HG03060 (cell line): ENCODE measurements around the gene TBXAS1.
"Not testable (repeated sequence)": the region's sequence is repeated elsewhere in the genome, so short reads cannot be mapped to it uniquely, and the experiment has no call there.

Source experiments
- ATAC-seq: cut with Tn5 transposase; IDR thresholded peaks from one replicate; pipeline ENCODE4 v1.9.1; 2021; ENCODE audit warnings: low read depth, moderate number of reproducible peaks; ENCODE audit not compliant: unreplicated experiment

The TBXAS1 gene

GRCh38 chr7:139885511-139885910, 56.4 kb downstream of the TBXAS1 start:
- no peak for ATAC-seq

GRCh38 chr7:139886206-139886605, 57.1 kb downstream of the TBXAS1 start:
- ATAC-seq, result no peak

- ATAC-seq, result no peak
Measured at GRCh38 chr7:139886899-139887298, 57.8 kb downstream of the TBXAS1 start.

- no peak for ATAC-seq
Measured at GRCh38 chr7:139887992-139888481, 59.0 kb downstream of the TBXAS1 start.

- ATAC-seq, result no peak
Measured at GRCh38 chr7:139889186-139889871, 60.3 kb downstream of the TBXAS1 start.

GRCh38 chr7:139893461-139893860, 64.4 kb downstream of the TBXAS1 start:
- ATAC-seq, result no peak

GRCh38 chr7:139893999-139894398, 64.9 kb downstream of the TBXAS1 start:
- peak; percentile 48 for ATAC-seq

GRCh38 chr7:139895141-139895829, 66.2 kb downstream of the TBXAS1 start:
- no peak for ATAC-seq

- ATAC-seq, result no peak
Measured at GRCh38 chr7:139896288-139896687, 67.2 kb downstream of the TBXAS1 start.

- ATAC-seq, result no peak
Measured at GRCh38 chr7:139896831-139897230, 67.8 kb downstream of the TBXAS1 start.

- ATAC-seq, result no peak
Measured at GRCh38 chr7:139897422-139898090, 68.5 kb downstream of the TBXAS1 start.

GRCh38 chr7:139898483-139898882, 69.4 kb downstream of the TBXAS1 start:
- no peak for ATAC-seq

GRCh38 chr7:139899328-139899955, 70.4 kb downstream of the TBXAS1 start:
- ATAC-seq, result no peak

GRCh38 chr7:139900326-139900725, 71.3 kb downstream of the TBXAS1 start:
- no peak for ATAC-seq

GRCh38 chr7:139901056-139901795, 72.2 kb downstream of the TBXAS1 start:
- no peak for ATAC-seq

GRCh38 chr7:139901901-139902300, 72.8 kb downstream of the TBXAS1 start:
- ATAC-seq, result no peak

GRCh38 chr7:139902436-139903102, 73.5 kb downstream of the TBXAS1 start:
- no peak for ATAC-seq

GRCh38 chr7:139903103-139903477, 74.0 kb downstream of the TBXAS1 start:
- ATAC-seq, result not testable (repeated sequence)

- no peak for ATAC-seq
Measured at GRCh38 chr7:139906879-139907278, 77.8 kb downstream of the TBXAS1 start.

- no peak for ATAC-seq
Measured at GRCh38 chr7:139908792-139909191, 79.7 kb downstream of the TBXAS1 start.
